Measurements from ENCODE around the gene PLCH1. TPM values are rescaled to one million over a fixed set of nuclear protein-coding genes. Genes with fewer than 3 reads are reported as not detected.

PLCH1 gene
- polyA plus RNA-seq, 1 donor (not counting 4 experiments of a cell fraction or from before 2014, with no cell fraction given) = 0.05 TPM

DNA sequence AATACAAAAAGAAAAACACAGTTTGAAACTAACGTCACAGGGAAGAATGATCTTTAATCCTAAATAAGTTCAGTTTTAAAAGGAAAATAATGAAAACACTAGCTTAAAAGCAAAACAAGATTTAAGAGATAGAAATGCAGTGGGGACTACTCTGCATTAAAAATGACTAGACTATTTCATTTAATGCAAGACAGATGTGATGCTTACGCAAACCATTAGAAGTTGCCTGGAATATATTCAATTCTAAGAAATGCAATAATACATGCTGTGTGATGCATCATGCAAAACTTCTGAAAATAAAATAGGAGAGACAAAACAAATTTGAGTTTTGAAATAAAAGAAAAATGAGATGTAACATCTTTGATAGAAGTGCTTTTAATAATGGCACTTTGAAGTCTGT is 353.8 kb downstream of the PLCH1 start:
- Histone ChIP-seq H3K9me3 (ENCODE audit: control insufficient read depth, low read depth, low read length) (no peaks in the 10 kb centered on the region), H3K4me2 (ENCODE audit: control insufficient read depth, extremely low read depth, insufficient read depth, low read depth, low read length) (peak overlapping the region; percentile 11), H3K27me3 (ENCODE audit: control insufficient read depth, extremely low read depth, insufficient read depth, low read length) (no peaks in the 10 kb centered on the region), H3K79me2 (ENCODE audit: control insufficient read depth, insufficient read depth, low read length) (no peaks in the 10 kb centered on the region), H3K4me3 (ENCODE audit: control insufficient read depth in 2 of 3, extremely low read depth in 1 of 3, insufficient read depth in 2 of 3, low read depth in 1 of 3, low read length in 3 of 3) (no peak overlapping the region), H3K27ac (ENCODE audit: control insufficient read depth, insufficient read depth, low read length) (no peak overlapping the region), H4K20me1 (ENCODE audit: control insufficient read depth, extremely low read depth, insufficient read depth, low read length) (no peaks in the 10 kb centered on the region), H3K4me1 (ENCODE audit: control insufficient read depth, extremely low read depth, insufficient read depth, low read length) (peaks cover 16% of the 10 kb centered on the region), H3K9ac (ENCODE audit: control insufficient read depth, extremely low read depth, insufficient read depth, low read length) (no peak overlapping the region), H3K9me1 (ENCODE audit: control insufficient read depth, extremely low read depth, insufficient read depth, low read length) (no peaks in the 10 kb centered on the region), H2AFZ (ENCODE audit: control insufficient read depth, low read length) (no peak overlapping the region), H3K36me3 (ENCODE audit: control insufficient read depth in 2 of 2, extremely low read depth in 1 of 2, insufficient read depth in 2 of 2, low read length in 2 of 2) (no peaks in the 10 kb centered on the region)
- TF ChIP-seq EZH2 (IDR thresholded peaks at IDR 0.05; ENCODE audit: low read length) = no peak
- TF ChIP-seq, protein P1, sequence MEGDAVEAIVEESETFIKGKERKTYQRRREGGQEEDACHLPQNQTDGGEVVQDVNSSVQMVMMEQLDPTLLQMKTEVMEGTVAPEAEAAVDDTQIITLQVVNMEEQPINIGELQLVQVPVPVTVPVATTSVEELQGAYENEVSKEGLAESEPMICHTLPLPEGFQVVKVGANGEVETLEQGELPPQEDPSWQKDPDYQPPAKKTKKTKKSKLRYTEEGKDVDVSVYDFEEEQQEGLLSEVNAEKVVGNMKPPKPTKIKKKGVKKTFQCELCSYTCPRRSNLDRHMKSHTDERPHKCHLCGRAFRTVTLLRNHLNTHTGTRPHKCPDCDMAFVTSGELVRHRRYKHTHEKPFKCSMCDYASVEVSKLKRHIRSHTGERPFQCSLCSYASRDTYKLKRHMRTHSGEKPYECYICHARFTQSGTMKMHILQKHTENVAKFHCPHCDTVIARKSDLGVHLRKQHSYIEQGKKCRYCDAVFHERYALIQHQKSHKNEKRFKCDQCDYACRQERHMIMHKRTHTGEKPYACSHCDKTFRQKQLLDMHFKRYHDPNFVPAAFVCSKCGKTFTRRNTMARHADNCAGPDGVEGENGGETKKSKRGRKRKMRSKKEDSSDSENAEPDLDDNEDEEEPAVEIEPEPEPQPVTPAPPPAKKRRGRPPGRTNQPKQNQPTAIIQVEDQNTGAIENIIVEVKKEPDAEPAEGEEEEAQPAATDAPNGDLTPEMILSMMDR (optimal IDR thresholded peaks at IDR 0.05 in 1 of 3, IDR thresholded peaks at IDR 0.05 in 1 of 3, conservative IDR thresholded peaks at IDR 0.05 in 1 of 3; ENCODE audit: extremely low read depth in 1 of 3, insufficient read depth in 2 of 3, low read length in 3 of 3) = no peak
- no peak for DNase-seq (ENCODE audit: low read depth, low spot score)
- dilution Hi-C loops (cut with MboI; ENCODE audit: extremely low pct_ligation_motif_present, low sequenced_read_pairs) = loop anchor here (25.0 kb wide), 1 partner anchor 321 kb away; no protein-coding TSS in a partner anchor
- FAIRE-seq = no peak

DNA sequence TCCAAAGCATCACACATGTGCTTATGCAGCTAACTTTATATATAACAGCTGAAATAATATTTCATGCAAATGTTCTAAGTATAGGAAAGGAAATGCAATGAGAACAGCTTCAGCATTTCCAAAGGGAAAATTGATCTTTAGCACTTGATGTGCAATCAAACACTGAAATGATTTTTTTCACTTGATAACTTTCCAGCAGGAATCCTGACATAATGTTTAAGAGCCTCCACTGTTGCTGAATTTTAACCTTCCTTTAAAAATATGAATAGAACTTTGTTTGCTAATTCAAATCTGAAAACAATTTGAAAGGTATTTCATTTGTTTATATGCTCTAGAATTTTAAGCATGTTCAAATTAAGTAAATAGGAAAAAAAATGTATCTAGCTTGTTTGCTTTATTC is 354.5 kb downstream of the PLCH1 start:
- no peak for DNase-seq (ENCODE audit: low read depth, low spot score)
- dilution Hi-C loops (cut with MboI; ENCODE audit: extremely low pct_ligation_motif_present, low sequenced_read_pairs) = loop anchor here (25.0 kb wide), 1 partner anchor 322 kb away; no protein-coding TSS in a partner anchor
- Histone ChIP-seq H3K4me1 (ENCODE audit: control insufficient read depth, extremely low read depth, insufficient read depth, low read length) (peaks cover 16% of the 10 kb centered on the region), H3K36me3 (ENCODE audit: control insufficient read depth in 2 of 2, extremely low read depth in 1 of 2, insufficient read depth in 2 of 2, low read length in 2 of 2) (no peaks in the 10 kb centered on the region), H3K9ac (ENCODE audit: control insufficient read depth, extremely low read depth, insufficient read depth, low read length) (no peak overlapping the region), H2AFZ (ENCODE audit: control insufficient read depth, low read length) (no peak overlapping the region), H3K27ac (ENCODE audit: control insufficient read depth, insufficient read depth, low read length) (no peak overlapping the region), H3K9me1 (ENCODE audit: control insufficient read depth, extremely low read depth, insufficient read depth, low read length) (no peaks in the 10 kb centered on the region), H3K9me3 (ENCODE audit: control insufficient read depth, low read depth, low read length) (no peaks in the 10 kb centered on the region), H3K4me3 (ENCODE audit: control insufficient read depth in 2 of 3, extremely low read depth in 1 of 3, insufficient read depth in 2 of 3, low read depth in 1 of 3, low read length in 3 of 3) (no peak overlapping the region), H3K4me2 (ENCODE audit: control insufficient read depth, extremely low read depth, insufficient read depth, low read depth, low read length) (no peak overlapping the region), H4K20me1 (ENCODE audit: control insufficient read depth, extremely low read depth, insufficient read depth, low read length) (no peaks in the 10 kb centered on the region), H3K79me2 (ENCODE audit: control insufficient read depth, insufficient read depth, low read length) (no peaks in the 10 kb centered on the region), H3K27me3 (ENCODE audit: control insufficient read depth, extremely low read depth, insufficient read depth, low read length) (no peaks in the 10 kb centered on the region)
- TF ChIP-seq, protein P1 (optimal IDR thresholded peaks at IDR 0.05 in 1 of 3, IDR thresholded peaks at IDR 0.05 in 1 of 3, conservative IDR thresholded peaks at IDR 0.05 in 1 of 3; ENCODE audit: extremely low read depth in 1 of 3, insufficient read depth in 2 of 3, low read length in 3 of 3) = no peak
- no peak for TF ChIP-seq EZH2 (IDR thresholded peaks at IDR 0.05; ENCODE audit: low read length)
- no peak for FAIRE-seq
